NCI-H187 (cell line): ENCODE results near the gene MAST2.
A peak's percentile ranks its signal among the peaks of the same experiment; 100 is the strongest.
"Not testable (repeated sequence)": the region's sequence is repeated elsewhere in the genome, so short reads cannot be mapped to it uniquely, and the experiment has no call there.

Source experiments
- DNase-seq, 2 experiments: peaks; one replicate each; lab custom pipeline; 2025; lab: John Stamatoyannopoulos, UW

Gene MAST2

GRCh38 chr1:46026531-46026930, 223.1 kb downstream of the MAST2 start:
- no peak for DNase-seq

- no peak for DNase-seq
Observed at GRCh38 chr1:46027788-46028573, 224.6 kb downstream of the MAST2 start.

- DNase-seq, result no peak
Observed at GRCh38 chr1:46030074-46030870, 226.9 kb downstream of the MAST2 start.

- DNase-seq, result no peak
Observed at GRCh38 chr1:46030876-46031660, 227.7 kb downstream of the MAST2 start.

GRCh38 chr1:46034601-46035516, 231.4 kb downstream of the MAST2 start:
- DNase-seq, result no peak

GRCh38 chr1:46036894-46037839, 233.8 kb downstream of the MAST2 start:
- DNase-seq, result peak; percentile 54 to 73

- no peak for DNase-seq
Observed at GRCh38 chr1:46039571-46040052, 236.2 kb downstream of the MAST2 start.

GRCh38 chr1:46041551-46041950, 238.1 kb downstream of the MAST2 start:
- DNase-seq, result peak in 1 of 2 experiments; percentile 11

GRCh38 chr1:46041974-46042373, 238.6 kb downstream of the MAST2 start:
- DNase-seq, result no peak

- DNase-seq, result no peak
Observed at GRCh38 chr1:46043458-46044017, 240.1 kb downstream of the MAST2 start.

GRCh38 chr1:46044116-46044515, 240.7 kb downstream of the MAST2 start:
- DNase-seq, result no peak

- peak; percentile 21 to 47 for DNase-seq
Observed at GRCh38 chr1:46053734-46054133, 250.3 kb downstream of the MAST2 start.

- DNase-seq, result no peak
Observed at GRCh38 chr1:46056325-46056724, 252.9 kb downstream of the MAST2 start.

- not testable (repeated sequence) for DNase-seq
Observed at GRCh38 chr1:46057215-46057614, 253.8 kb downstream of the MAST2 start.

- DNase-seq, result no peak
Observed at GRCh38 chr1:46057781-46058180, 254.4 kb downstream of the MAST2 start.

GRCh38 chr1:46058936-46059335, 255.5 kb downstream of the MAST2 start:
- no peak for DNase-seq

GRCh38 chr1:46061146-46061545, 257.7 kb downstream of the MAST2 start:
- no peak for DNase-seq

- DNase-seq, result no peak
Observed at GRCh38 chr1:46062651-46063319, 259.4 kb downstream of the MAST2 start.

GRCh38 chr1:46064708-46065107, 261.3 kb downstream of the MAST2 start:
- DNase-seq, result no peak
